Gastrocnemius medialis (tissue), 4 donors: Measurements from ENCODE around the gene RAD23B. TPM values are rescaled to one million over a fixed set of nuclear protein-coding genes. Genes with fewer than 3 reads are reported as not detected.

Source experiments
- ATAC-seq, 2 donors: fragments of 150-250 bp; one replicate each; pipeline ENCODE4 v1.9.1; 2016
- DNase-seq, 2 donors: peaks; one replicate each; pipeline ENCODE4 v3.0.0-alpha.2; 2019
- H3K27ac ChIP-seq, 4 donors: fragments of 200-600 bp; sonication (generic); 1 replicate in 1 of 4; 2 replicates in 3 of 4; pipeline ENCODE4 v1.5.1; 2016 to 2018; ENCODE audit warnings: mild to moderate bottlenecking in 2 of 4, moderate library complexity in 1 of 4
- H3K27me3 ChIP-seq, 3 donors: fragments of 200-600 bp; sonication (generic) in 2 of 3; 1 replicate in 1 of 3; 2 replicates in 2 of 3; pipeline versions ENCODE4 v1.5.1 to v1.6.0; 2016 to 2019; ENCODE audit warnings: mild to moderate bottlenecking in 1 of 3, moderate library complexity in 1 of 3
- H3K36me3 ChIP-seq, 2 donors: fragments of 200-600 bp; sonication (generic) in 1 of 2; one replicate each; pipeline ENCODE4 v1.5.1; 2017 to 2018
- H3K4me1 ChIP-seq, 2 donors: fragments of 200-600 bp; sonication (generic) in 1 of 2; one replicate each; pipeline ENCODE4 v1.5.1; 2016 to 2017; ENCODE audit warnings: mild to moderate bottlenecking in 2 of 2
- H3K4me3 ChIP-seq, 4 donors: fragments of 200-600 bp; sonication (generic) in 3 of 4; 1 replicate in 1 of 4; 2 replicates in 3 of 4; pipeline ENCODE4 v1.5.1; 2016 to 2019; ENCODE audit warnings: mild to moderate bottlenecking in 2 of 4
- H3K9me3 ChIP-seq, 3 donors: fragments of 200-600 bp; sonication (generic) in 2 of 3; 1 replicate in 1 of 3; 2 replicates in 2 of 3; pipeline ENCODE4 v1.5.1; 2016 to 2019
- POLR2A ChIP-seq, 2 donors: fragments of 450-650 bp; IDR thresholded peaks; one replicate each; pipeline ENCODE4 v1.6.1; 2017; ENCODE audit warnings: antibody characterized with exemption in 2 of 2, mild to moderate bottlenecking in 2 of 2, moderate library complexity in 2 of 2
- in situ Hi-C, 4 donors: fragments of 200-750 bp; cut with MboI; loops; one replicate each; pipeline versions ENCODE4 v1.15.0 to v1.8.0; 2017; ENCODE audit warnings: low sequenced_read_pairs in 4 of 4
- intact Hi-C: fragments of 100-400 bp; cut with DNase I; formaldehyde crosslinking; loops from one replicate; pipeline ENCODE4 v1.15.1; 2023; ENCODE audit warnings: low total_unique reads
- total RNA-seq, 4 donors: library from RNA; depleted of rRNA; stranded (reverse); fragments of >200 nt; gene quantifications; one replicate each; pipeline versions ENCODE4 v1.1.0 to v1.2.3, GENCODE V29; 2016
- TF ChIP-seq, protein P1 (sequence below), 5 experiments: fragments of 450-650 bp in 3 of 5; fragments of 200-600 bp in 2 of 5; sonication (generic) in 2 of 5; IDR thresholded peaks in 4 of 5; conservative IDR thresholded peaks in 1 of 5; 1 replicate in 4 of 5; 2 replicates in 1 of 5; pipeline ENCODE4 v1.5.1; 2016 to 2019; ENCODE audit warnings: antibody characterized with exemption in 5 of 5, mild to moderate bottlenecking in 3 of 5, moderate library complexity in 3 of 5

RAD23B gene
- total RNA-seq, 4 donors from 2014 or later, result 163 to 249 (median 188) TPM

DNA sequence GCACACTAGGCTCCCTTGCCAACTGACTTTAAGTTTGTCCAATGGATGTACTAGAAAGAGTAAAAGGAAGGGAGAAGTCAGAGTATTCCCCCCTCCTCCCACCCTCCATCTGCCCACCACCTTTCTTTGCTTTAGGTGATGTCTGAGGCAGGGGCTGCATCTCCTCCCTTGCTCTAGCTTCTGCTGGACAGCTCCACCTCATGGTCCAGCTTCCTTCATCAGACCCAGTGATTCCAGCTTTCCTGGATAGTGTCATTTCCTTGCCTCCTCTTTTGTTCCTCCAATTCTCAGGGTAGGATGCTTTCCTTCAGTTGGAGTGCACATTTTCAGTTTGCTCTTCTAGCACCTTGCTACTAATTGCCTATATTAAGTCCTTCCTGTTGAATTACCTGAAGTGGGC lies 67.4 kb downstream of the RAD23B start:
- Histone ChIP-seq H3K27ac (no peak overlapping the region), H3K9me3 (no peaks in the 10 kb centered on the region), H3K36me3 (no peaks in the 10 kb centered on the region), H3K4me3 (no peak overlapping the region), H3K4me1 (peaks cover 4% of the 10 kb centered on the region in 2 donors), H3K27me3 (peaks cover 0 to 7% (median 0%) of the 10 kb centered on the region in 3 donors)
- ATAC-seq (no peak), DNase-seq (no peak)
- intact Hi-C loops, result no loop called here
- TF ChIP-seq, protein P1, sequence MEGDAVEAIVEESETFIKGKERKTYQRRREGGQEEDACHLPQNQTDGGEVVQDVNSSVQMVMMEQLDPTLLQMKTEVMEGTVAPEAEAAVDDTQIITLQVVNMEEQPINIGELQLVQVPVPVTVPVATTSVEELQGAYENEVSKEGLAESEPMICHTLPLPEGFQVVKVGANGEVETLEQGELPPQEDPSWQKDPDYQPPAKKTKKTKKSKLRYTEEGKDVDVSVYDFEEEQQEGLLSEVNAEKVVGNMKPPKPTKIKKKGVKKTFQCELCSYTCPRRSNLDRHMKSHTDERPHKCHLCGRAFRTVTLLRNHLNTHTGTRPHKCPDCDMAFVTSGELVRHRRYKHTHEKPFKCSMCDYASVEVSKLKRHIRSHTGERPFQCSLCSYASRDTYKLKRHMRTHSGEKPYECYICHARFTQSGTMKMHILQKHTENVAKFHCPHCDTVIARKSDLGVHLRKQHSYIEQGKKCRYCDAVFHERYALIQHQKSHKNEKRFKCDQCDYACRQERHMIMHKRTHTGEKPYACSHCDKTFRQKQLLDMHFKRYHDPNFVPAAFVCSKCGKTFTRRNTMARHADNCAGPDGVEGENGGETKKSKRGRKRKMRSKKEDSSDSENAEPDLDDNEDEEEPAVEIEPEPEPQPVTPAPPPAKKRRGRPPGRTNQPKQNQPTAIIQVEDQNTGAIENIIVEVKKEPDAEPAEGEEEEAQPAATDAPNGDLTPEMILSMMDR (IDR thresholded peaks at IDR 0.05 in 4 of 5, conservative IDR thresholded peaks at IDR 0.05 in 1 of 5), result no peak
- no peak for TF ChIP-seq POLR2A (IDR thresholded peaks at IDR 0.05)
- in situ Hi-C loops, result no loop called here

GRCh38 chr9:107351382-107352045 lies 68.4 kb downstream of the RAD23B start:
- Histone ChIP-seq H3K9me3 (no peaks in the 10 kb centered on the region), H3K36me3 (no peaks in the 10 kb centered on the region), H3K4me3 (no peak overlapping the region), H3K4me1 (no peaks in the 10 kb centered on the region), H3K27ac (no peak overlapping the region), H3K27me3 (peaks cover 0 to 7% (median 0%) of the 10 kb centered on the region in 3 donors)
- in situ Hi-C loops (no loop called here), intact Hi-C loops (no loop called here)
- no peak for DNase-seq
- TF ChIP-seq, protein P1 (IDR thresholded peaks at IDR 0.05 in 4 of 5, conservative IDR thresholded peaks at IDR 0.05 in 1 of 5), result no peak
- TF ChIP-seq POLR2A (IDR thresholded peaks at IDR 0.05), result no peak
- no peak for ATAC-seq

GRCh38 chr9:107355394-107355793 lies 72.3 kb downstream of the RAD23B start:
- Histone ChIP-seq H3K9me3 (no peaks in the 10 kb centered on the region), H3K4me1 (no peaks in the 10 kb centered on the region), H3K4me3 (no peak overlapping the region), H3K27me3 (peaks cover 0 to 7% (median 0%) of the 10 kb centered on the region in 3 donors), H3K36me3 (no peaks in the 10 kb centered on the region), H3K27ac (no peak overlapping the region)
- ATAC-seq, result no peak
- no peak for TF ChIP-seq POLR2A (IDR thresholded peaks at IDR 0.05)
- TF ChIP-seq, protein P1 (IDR thresholded peaks at IDR 0.05 in 4 of 5, conservative IDR thresholded peaks at IDR 0.05 in 1 of 5), result no peak
- intact Hi-C loops, result no loop called here
- no peak for DNase-seq
- in situ Hi-C loops, result no loop called here

- no peaks in the 10 kb centered on the region for H3K9me3 ChIP-seq
- H3K4me3 ChIP-seq, result no peak overlapping the region
- H3K36me3 ChIP-seq, result no peaks in the 10 kb centered on the region
- TF ChIP-seq, protein P1 (IDR thresholded peaks at IDR 0.05 in 4 of 5, conservative IDR thresholded peaks at IDR 0.05 in 1 of 5), result no peak
- TF ChIP-seq POLR2A (IDR thresholded peaks at IDR 0.05), result no peak
- H3K27me3 ChIP-seq, result no peaks in the 10 kb centered on the region
- in situ Hi-C loops (no loop called here), intact Hi-C loops (no loop called here)
- no peak overlapping the region for H3K27ac ChIP-seq
- DNase-seq, result no peak
- no peaks in the 10 kb centered on the region for H3K4me1 ChIP-seq
- no peak for ATAC-seq
Observed at GRCh38 chr9:107358986-107359385, 75.9 kb downstream of the RAD23B start.

GRCh38 chr9:107360098-107360497 lies 77.0 kb downstream of the RAD23B start:
- in situ Hi-C loops (no loop called here), intact Hi-C loops (no loop called here)
- Histone ChIP-seq H3K4me1 (no peaks in the 10 kb centered on the region), H3K27me3 (no peaks in the 10 kb centered on the region), H3K9me3 (no peaks in the 10 kb centered on the region), H3K27ac (no peak overlapping the region), H3K4me3 (no peak overlapping the region), H3K36me3 (no peaks in the 10 kb centered on the region)
- DNase-seq, result no peak
- no peak for ATAC-seq
- TF ChIP-seq, protein P1 (IDR thresholded peaks at IDR 0.05 in 4 of 5, conservative IDR thresholded peaks at IDR 0.05 in 1 of 5), result no peak
- TF ChIP-seq POLR2A (IDR thresholded peaks at IDR 0.05), result no peak
